Stomach (tissue), 4 donors: ENCODE measurements around the gene STX18.

ENCODE experiments used
- EP300 ChIP-seq: sonication (generic); formaldehyde crosslinking; IDR thresholded peaks from one replicate; pipeline ENCODE4 v1.6.1; 2017; ENCODE audit warnings: antibody characterized with exemption
- POLR2A ChIP-seq, 4 donors: fragments of 450-650 bp; IDR thresholded peaks; one replicate each; pipeline ENCODE4 v1.6.1; 2016; ENCODE audit warnings: antibody characterized with exemption in 4 of 4, control low read depth in 2 of 4, mild to moderate bottlenecking in 1 of 4, moderate library complexity in 1 of 4
- POLR2AphosphoS5 ChIP-seq, 3 donors: sonication (generic); formaldehyde crosslinking; IDR thresholded peaks; one replicate each; pipeline ENCODE4 v1.6.1; 2016; ENCODE audit warnings: antibody characterized with exemption in 3 of 3
- TF ChIP-seq, protein P1 (sequence below), 7 experiments: fragments of 450-650 bp in 4 of 7; fragments of 200-600 bp in 3 of 7; sonication (generic) in 3 of 7; IDR thresholded peaks; one replicate each; pipeline ENCODE4 v1.5.1; 2016 to 2019; ENCODE audit warnings: antibody characterized with exemption in 7 of 7, control low read depth in 2 of 7, mild to moderate bottlenecking in 1 of 7

DNA sequence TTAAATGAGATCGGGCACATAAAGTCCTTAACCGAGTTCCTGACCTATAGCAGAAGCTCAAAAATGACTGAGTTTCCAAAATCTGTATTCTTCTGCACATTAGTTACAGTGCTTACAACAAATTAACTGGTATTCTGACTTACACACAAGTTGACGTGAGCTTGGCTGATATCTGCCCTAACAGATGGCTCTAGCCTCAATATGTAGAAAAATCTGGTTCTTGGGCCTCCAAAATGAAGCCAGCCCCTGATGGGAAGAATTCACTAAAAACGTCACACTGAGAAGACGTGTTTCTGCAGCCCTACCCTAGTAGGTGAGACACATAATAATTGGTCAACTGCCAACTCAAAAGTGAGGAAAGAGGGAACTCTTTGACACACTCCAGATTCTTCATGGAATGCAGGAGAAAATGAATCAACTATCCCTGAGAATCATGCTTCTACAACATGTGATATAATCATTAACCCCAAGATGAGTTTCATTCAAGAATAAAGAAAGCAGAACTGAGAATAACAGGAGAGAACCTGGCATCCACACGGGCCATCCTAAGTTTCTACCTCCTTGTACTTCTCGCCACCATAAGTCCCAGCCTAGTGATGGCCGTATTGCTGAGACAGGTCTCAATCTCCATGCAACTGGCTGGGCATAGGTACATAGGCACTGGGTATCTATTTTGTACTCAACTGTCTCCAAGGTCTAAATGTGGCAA lies 8.2 kb downstream of the STX18 start:
- TF ChIP-seq, protein P1, sequence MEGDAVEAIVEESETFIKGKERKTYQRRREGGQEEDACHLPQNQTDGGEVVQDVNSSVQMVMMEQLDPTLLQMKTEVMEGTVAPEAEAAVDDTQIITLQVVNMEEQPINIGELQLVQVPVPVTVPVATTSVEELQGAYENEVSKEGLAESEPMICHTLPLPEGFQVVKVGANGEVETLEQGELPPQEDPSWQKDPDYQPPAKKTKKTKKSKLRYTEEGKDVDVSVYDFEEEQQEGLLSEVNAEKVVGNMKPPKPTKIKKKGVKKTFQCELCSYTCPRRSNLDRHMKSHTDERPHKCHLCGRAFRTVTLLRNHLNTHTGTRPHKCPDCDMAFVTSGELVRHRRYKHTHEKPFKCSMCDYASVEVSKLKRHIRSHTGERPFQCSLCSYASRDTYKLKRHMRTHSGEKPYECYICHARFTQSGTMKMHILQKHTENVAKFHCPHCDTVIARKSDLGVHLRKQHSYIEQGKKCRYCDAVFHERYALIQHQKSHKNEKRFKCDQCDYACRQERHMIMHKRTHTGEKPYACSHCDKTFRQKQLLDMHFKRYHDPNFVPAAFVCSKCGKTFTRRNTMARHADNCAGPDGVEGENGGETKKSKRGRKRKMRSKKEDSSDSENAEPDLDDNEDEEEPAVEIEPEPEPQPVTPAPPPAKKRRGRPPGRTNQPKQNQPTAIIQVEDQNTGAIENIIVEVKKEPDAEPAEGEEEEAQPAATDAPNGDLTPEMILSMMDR (IDR thresholded peaks at IDR 0.05): no peak
- TF ChIP-seq POLR2AphosphoS5 (IDR thresholded peaks at IDR 0.05) (no peak), POLR2A (IDR thresholded peaks at IDR 0.05) (no peak), EP300 (no peak)
